ENCODE results near the gene TRAIP.

The TRAIP gene

DNA sequence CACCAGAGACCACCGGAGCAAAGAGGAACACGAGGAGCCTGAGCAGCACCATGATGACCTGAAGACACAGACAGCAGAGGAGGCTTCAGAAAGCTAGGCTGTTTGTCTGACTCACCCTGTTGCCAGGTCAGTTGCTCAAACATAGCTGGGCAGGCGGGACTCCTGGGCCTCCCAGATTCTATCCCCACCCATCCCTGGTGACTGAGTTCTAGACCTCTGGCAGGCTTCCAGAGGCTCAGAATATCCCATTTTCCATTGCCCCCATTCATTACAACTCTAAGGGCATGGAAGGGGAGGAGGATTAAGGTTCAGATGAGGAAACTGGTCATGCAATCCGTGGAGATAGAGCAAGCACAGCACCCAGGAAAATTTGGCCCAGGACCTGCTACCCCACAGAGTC is 56.6 kb downstream of the TRAIP start, which contains the start of gene CDHR4:
TSS of gene CDHR4 (minus strand) at position 113 of the 400 bp plus-strand sequence. CDS start at position 52, 61 bp downstream.
- no peak within 1 kb of the TSS for H3K4me3 ChIP-seq (ENCODE audit: low read depth, low read length)
- TF ChIP-seq, protein P1, sequence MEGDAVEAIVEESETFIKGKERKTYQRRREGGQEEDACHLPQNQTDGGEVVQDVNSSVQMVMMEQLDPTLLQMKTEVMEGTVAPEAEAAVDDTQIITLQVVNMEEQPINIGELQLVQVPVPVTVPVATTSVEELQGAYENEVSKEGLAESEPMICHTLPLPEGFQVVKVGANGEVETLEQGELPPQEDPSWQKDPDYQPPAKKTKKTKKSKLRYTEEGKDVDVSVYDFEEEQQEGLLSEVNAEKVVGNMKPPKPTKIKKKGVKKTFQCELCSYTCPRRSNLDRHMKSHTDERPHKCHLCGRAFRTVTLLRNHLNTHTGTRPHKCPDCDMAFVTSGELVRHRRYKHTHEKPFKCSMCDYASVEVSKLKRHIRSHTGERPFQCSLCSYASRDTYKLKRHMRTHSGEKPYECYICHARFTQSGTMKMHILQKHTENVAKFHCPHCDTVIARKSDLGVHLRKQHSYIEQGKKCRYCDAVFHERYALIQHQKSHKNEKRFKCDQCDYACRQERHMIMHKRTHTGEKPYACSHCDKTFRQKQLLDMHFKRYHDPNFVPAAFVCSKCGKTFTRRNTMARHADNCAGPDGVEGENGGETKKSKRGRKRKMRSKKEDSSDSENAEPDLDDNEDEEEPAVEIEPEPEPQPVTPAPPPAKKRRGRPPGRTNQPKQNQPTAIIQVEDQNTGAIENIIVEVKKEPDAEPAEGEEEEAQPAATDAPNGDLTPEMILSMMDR (IDR thresholded peaks at IDR 0.05; ENCODE audit: insufficient read depth, low read depth, low read length, missing control alignments) = no peak
- no peak for DNase-seq (ENCODE audit: low read depth)

DNA sequence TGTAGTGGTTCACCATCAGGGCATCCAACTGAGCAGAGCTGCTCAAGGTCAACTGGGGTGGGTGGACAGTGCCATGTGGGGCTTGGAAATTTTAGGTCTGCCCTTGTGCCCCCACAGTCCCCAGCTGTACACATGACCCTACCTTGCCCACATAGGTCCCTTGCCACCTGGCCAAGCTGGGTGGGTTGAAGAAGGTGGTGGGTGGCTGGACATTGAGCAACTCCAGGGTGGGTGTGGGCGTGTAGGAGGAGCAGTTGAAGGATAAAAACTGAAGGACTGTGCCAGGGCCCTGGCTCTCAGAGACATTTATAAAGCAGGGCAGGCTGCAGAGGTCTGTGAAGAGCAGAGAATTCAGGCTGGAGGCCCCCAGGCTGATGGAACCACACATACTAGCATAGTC is 57.3 kb downstream of the TRAIP start:
- DNase-seq (ENCODE audit: low read depth) = no peak
- TF ChIP-seq, protein P1 (IDR thresholded peaks at IDR 0.05; ENCODE audit: insufficient read depth, low read depth, low read length, missing control alignments) = no peak
- no peak overlapping the region for H3K4me3 ChIP-seq (ENCODE audit: low read depth, low read length)

DNA sequence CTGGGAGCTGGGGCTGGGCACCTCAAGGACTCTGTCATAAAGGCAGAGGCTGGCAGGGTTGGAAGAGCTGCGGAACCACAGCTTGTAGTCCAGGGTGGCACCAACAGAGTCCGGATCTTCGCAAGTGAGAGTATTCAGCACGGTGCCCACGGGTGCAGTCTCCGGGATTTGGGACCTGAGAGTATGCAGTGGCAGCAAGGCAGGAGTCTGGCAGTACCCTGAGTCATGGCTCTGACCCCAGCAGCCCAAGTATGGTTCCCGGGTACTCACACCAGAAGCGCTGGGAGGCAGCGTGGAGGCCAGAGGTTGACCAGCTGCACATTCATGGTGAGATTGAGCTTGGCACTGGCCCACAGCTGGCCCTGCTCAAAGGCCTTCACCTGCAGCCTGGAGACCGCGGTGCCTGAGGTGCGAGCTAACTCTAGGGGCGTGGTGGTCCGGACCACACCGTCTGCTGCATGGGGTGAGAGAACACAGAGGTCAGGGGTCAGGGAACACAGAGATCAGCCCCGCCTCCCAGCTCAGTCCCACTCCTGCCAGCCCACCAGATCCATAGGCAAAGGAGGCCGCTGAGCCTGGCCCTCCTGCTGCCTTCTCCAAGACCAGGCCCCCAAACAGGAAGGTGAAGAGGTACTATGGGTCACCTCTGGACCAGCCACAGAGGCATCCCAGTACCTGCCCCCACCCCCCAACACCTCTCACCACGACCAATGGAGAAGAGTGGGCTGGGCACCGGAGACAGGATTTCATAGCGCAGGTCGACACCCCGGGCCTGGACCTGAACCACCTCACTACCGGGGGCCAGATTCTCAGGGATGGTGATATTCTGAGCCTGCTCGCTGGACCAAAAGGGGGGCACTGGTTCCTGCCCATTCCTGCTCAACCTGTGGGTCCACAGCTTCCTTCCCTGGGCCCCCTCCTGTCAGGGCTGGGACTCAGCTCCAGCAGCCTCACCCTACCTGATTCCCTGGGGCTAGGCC is 61.1 kb downstream of the TRAIP start:
- DNase-seq (ENCODE audit: low read depth) = no peak
- no peak overlapping the region for H3K4me3 ChIP-seq (ENCODE audit: low read depth, low read length)
- TF ChIP-seq, protein P1 (IDR thresholded peaks at IDR 0.05; ENCODE audit: insufficient read depth, low read depth, low read length, missing control alignments) = no peak

DNA sequence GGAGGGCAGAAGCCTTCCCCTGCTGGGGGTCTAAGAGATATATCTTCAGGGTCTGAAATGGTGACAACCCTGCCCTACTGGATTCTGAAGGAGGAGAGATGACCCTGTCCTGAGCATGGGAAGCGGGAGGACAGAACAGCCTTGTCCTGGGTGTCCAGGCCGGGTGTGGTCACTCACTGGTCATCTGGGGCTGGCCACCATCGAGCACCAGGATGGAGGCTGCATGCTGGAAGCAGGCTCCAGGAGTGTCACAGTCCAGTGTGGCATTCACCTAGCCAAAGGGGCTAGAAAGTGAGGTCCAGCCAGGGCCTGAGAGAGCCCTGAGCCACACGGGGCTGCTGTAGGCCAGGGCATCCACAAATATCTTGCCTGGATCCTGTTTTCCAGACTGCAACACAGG is 61.9 kb downstream of the TRAIP start:
- no peak overlapping the region for H3K4me3 ChIP-seq (ENCODE audit: low read depth, low read length)
- TF ChIP-seq, protein P1 (IDR thresholded peaks at IDR 0.05; ENCODE audit: insufficient read depth, low read depth, low read length, missing control alignments) = no peak
- DNase-seq (ENCODE audit: low read depth) = no peak

DNA sequence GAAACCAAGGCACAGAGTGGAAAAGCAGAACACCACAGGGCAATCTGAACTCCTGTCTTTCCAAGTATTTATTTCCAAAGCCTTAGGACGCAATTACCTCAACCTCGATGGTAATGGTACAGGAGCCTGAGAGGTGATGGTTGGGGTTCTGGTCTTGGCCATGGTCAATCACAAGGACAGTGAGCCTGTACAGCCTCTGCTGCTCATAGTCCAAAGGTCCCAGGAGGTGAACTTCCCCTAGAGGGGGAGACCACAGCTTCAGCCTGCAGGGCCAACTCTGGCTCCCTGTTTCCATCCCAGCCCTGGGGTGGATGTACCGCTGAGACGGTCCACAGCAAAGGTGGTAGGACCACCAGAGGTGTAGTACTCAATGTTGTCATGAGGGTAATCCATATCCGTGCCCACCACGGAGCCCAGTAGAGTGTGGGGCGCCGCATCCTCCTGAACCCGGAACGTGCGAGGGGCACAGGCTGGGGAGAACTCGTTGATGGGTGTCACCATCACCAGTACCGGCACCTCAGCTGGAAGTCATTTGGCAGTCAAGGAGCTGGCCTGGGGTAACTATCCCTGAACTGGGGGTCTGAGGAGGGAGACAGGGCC is 62.8 kb downstream of the TRAIP start:
- DNase-seq (ENCODE audit: low read depth) = no peak
- no peak overlapping the region for H3K4me3 ChIP-seq (ENCODE audit: low read depth, low read length)
- TF ChIP-seq, protein P1 (IDR thresholded peaks at IDR 0.05; ENCODE audit: insufficient read depth, low read depth, low read length, missing control alignments) = no peak

DNA sequence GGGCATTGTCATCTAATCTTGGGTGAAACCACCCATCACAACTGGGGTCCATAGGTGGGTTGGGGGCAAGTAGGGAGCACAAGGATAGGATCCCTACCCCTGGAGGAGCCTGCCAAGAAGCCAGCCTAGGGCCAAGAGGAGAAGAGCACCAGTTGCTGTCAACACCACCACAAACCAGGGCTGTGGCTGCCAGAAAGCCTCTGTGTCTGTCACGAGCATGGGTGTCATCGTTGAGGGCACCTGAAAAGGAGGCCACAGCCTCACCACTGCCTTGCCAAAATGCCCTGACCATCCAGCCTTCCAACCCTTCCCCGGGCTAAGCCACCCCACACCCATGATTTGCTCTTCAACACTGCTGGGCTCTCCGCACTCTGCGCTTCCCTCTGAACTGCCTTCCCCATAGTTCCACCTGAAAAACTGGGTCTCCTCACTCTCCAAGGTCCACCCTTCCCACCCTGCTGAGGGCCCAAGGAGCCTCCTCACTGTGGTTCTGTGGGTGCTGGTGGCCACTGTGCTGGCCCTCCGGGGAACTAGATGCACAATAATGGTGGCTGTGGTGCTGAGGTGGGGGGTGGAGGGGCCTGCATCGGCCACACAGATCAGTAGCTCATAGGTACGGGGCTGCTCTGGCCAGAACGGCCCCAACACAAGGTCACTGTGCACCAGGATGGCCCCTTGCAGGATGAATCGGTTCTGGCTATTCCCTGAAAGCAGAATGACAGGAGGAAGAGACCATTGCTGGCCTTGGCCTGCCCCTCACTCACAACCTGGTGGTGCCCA is 63.8 kb downstream of the TRAIP start:
- TF ChIP-seq, protein P1 (IDR thresholded peaks at IDR 0.05; ENCODE audit: insufficient read depth, low read depth, low read length, missing control alignments) = no peak
- H3K4me3 ChIP-seq (ENCODE audit: low read depth, low read length) = no peak overlapping the region
- DNase-seq (ENCODE audit: low read depth) = no peak
